Body of pancreas (tissue), 4 donors: ENCODE results near the gene CACNA1S.

Experiments
- POLR2A ChIP-seq, 3 donors: fragments of 450-650 bp; IDR thresholded peaks; one replicate each; pipeline ENCODE4 v1.6.1; 2016; ENCODE audit warnings: antibody characterized with exemption in 3 of 3, mild to moderate bottlenecking in 2 of 3
- TF ChIP-seq, protein P1 (sequence below), 7 experiments: fragments of 450-650 bp in 4 of 7; fragments of 200-600 bp in 3 of 7; sonication (generic) in 3 of 7; IDR thresholded peaks; one replicate each; pipeline ENCODE4 v1.5.1; 2016 to 2019; ENCODE audit warnings: antibody characterized with exemption in 7 of 7

DNA sequence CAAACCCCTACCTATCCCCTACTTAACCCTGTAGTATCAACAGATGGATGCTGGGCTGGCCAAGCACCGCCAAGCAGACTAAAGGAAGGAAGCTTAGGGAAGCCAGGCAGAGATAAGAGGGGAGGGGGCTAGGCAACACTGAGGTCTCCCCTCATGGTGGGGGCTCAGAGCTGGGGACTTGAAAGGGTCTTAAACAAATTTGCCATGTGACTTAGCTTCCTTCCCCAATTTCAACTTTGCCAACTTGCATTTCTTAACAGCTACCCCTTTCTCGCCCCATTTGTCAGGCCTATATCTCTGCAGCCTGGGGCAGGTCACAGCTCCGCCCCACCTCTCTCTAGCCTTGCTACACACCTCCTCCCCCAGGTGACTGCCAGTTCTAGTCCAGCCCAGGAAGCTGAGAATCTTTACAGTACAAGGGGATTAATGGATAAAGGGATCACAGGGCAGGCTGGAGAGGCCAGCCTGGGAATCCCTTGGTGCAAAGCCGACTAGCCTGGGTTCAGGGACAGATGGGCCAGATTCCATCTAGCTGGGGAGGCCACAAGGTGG, 92.1 kb downstream of the CACNA1S start:
- TF ChIP-seq, protein P1, sequence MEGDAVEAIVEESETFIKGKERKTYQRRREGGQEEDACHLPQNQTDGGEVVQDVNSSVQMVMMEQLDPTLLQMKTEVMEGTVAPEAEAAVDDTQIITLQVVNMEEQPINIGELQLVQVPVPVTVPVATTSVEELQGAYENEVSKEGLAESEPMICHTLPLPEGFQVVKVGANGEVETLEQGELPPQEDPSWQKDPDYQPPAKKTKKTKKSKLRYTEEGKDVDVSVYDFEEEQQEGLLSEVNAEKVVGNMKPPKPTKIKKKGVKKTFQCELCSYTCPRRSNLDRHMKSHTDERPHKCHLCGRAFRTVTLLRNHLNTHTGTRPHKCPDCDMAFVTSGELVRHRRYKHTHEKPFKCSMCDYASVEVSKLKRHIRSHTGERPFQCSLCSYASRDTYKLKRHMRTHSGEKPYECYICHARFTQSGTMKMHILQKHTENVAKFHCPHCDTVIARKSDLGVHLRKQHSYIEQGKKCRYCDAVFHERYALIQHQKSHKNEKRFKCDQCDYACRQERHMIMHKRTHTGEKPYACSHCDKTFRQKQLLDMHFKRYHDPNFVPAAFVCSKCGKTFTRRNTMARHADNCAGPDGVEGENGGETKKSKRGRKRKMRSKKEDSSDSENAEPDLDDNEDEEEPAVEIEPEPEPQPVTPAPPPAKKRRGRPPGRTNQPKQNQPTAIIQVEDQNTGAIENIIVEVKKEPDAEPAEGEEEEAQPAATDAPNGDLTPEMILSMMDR (IDR thresholded peaks at IDR 0.05), result no peak
- TF ChIP-seq POLR2A (IDR thresholded peaks at IDR 0.05), result no peak
